Fibroblast of skin of abdomen (primary cell): Measurements from ENCODE around the gene C19orf47. TPM values are rescaled to one million over a fixed set of nuclear protein-coding genes. Genes with fewer than 3 reads are reported as not detected.

ENCODE experiments used
- DNase-seq: peaks from one replicate; pipeline ENCODE4 v3.0.0-alpha.2; 2013
- polyA plus RNA-seq, 2 experiments: library from polyadenylated mRNA; unstranded; fragments of 120-200 nt; gene quantifications; one replicate each; pipeline ENCODE4 v1.2.1, GENCODE V29; 2013; ENCODE audit not compliant: insufficient read length in 2 of 2

The C19orf47 gene
- polyA plus RNA-seq (2013, experiment 1 of 2; ENCODE audit: insufficient read length): 11.3 TPM
- 10.7 TPM for polyA plus RNA-seq (2013, experiment 2 of 2; ENCODE audit: insufficient read length)

GRCh38 chr19:40348125-40348913, at the start of gene C19orf47, which contains the start of gene PLD3:
Gene C19orf47 (minus strand): TSS chr19:40348397. CDS start chr19:40341857, 6,540 bp downstream.
Gene PLD3 (plus strand): TSS chr19:40348695. CDS start chr19:40366484, 17,789 bp downstream.
- peak; percentile 99 for DNase-seq

- DNase-seq: no peak
Observed at GRCh38 chr19:40397568-40397906, 49.3 kb upstream of the C19orf47 start.

GRCh38 chr19:40396886-40397567, 48.8 kb upstream of the C19orf47 start:
- no peak for DNase-seq

- no peak for DNase-seq
Observed at GRCh38 chr19:40395956-40396355, 47.8 kb upstream of the C19orf47 start.

- DNase-seq: no peak
Observed at GRCh38 chr19:40394816-40395210, 46.6 kb upstream of the C19orf47 start.

GRCh38 chr19:40393894-40394815, 46.0 kb upstream of the C19orf47 start:
- no peak for DNase-seq

- no peak for DNase-seq
Observed at GRCh38 chr19:40392894-40393517, 44.8 kb upstream of the C19orf47 start.

GRCh38 chr19:40392123-40392522, 43.9 kb upstream of the C19orf47 start:
- no peak for DNase-seq

GRCh38 chr19:40390084-40390742, 42.0 kb upstream of the C19orf47 start, which contains the start of gene HIPK4:
Gene HIPK4 (minus strand): TSS chr19:40390181. CDS start chr19:40389902, 279 bp downstream.
- no peak for DNase-seq

- DNase-seq: no peak
Observed at GRCh38 chr19:40389404-40390083, 41.3 kb upstream of the C19orf47 start.

GRCh38 chr19:40388481-40388880, 40.3 kb upstream of the C19orf47 start:
- DNase-seq: no peak

GRCh38 chr19:40387155-40387554, 39.0 kb upstream of the C19orf47 start:
- DNase-seq: no peak

GRCh38 chr19:40383668-40384248, 35.6 kb upstream of the C19orf47 start:
- DNase-seq: no peak

GRCh38 chr19:40381321-40381720, 33.1 kb upstream of the C19orf47 start:
- DNase-seq: no peak

- DNase-seq: no peak
Observed at GRCh38 chr19:40380199-40381037, 32.2 kb upstream of the C19orf47 start.

GRCh38 chr19:40379446-40380198, 31.4 kb upstream of the C19orf47 start:
- DNase-seq: no peak

GRCh38 chr19:40378509-40378908, 30.3 kb upstream of the C19orf47 start:
- no peak for DNase-seq

- no peak for DNase-seq
Observed at GRCh38 chr19:40377876-40378385, 29.7 kb upstream of the C19orf47 start.
